GM21619 (cell line): Measurements from ENCODE around the gene LRRC52.

Source experiments
- ATAC-seq: cut with Tn5 transposase; IDR thresholded peaks from one replicate; pipeline ENCODE4 v1.9.1; 2021; ENCODE audit not compliant: unreplicated experiment

Gene LRRC52

GRCh38 chr1:165537356-165538109 is 6.3 kb upstream of the LRRC52 start:
- ATAC-seq = no peak

DNA sequence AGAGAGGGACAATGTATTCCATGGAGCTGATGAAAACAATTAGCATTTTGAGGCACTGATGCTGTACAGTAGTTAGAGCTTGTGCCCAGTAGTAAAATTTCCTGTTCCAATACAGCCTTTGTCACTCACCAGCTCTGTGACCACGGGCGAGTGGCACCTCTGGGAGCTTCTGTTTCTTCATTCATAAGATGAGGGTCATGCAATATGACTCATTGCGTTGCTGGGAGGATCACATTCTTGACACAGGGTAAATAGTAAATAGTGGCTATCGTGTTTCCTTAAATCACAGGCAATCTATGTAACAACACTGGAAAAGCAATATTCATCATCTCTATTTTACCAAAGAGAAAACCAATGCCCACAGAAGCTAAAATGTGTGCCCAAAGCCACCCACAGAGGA is 4.5 kb upstream of the LRRC52 start:
- no peak for ATAC-seq

DNA sequence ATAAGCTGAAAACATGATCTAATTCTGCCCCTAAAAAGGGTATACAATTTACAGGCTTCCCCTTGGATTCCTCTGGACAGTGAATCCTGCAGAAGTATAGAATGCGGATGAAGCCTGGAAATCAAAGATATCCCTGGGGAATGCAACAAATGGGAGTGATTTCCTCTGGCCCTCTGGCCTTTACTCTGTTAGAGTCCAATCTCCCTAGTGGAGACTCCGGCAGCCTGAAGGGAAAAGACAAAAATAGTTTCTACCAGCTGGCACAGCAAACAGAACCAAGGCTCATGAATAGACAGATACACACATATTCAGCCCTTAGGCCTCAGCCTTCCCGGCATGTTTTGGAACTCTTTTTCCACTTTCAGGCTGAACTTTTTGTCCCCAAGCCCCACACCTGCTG is 3.9 kb upstream of the LRRC52 start:
- no peak for ATAC-seq

- no peak for ATAC-seq
Measured at GRCh38 chr1:165542015-165542631, 1.7 kb upstream of the LRRC52 start.

- no peak for ATAC-seq
Measured at GRCh38 chr1:165542647-165543046, 1.2 kb upstream of the LRRC52 start.

- no peak for ATAC-seq
Measured at GRCh38 chr1:165544996-165545395, 1.2 kb downstream of the LRRC52 start.

DNA sequence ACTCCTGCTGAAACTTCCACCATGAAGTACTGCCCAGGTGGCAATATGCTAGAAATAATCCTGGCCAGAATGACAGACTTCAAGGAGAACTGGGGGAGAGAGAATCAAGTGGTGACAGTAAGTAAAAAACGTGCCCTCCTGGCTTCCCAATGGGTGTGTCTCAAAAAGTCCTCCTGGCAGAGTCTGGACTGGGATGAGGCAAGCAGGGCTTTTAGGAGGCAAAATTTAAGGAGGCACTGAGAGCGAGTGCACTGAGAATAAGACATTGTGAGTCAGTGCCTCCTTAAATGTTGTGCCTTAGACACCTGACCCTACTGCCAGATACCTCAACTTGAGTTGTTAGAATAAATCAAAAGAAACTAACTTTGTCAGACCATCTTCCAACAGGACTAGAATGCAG is 2.2 kb downstream of the LRRC52 start:
- no peak for ATAC-seq

DNA sequence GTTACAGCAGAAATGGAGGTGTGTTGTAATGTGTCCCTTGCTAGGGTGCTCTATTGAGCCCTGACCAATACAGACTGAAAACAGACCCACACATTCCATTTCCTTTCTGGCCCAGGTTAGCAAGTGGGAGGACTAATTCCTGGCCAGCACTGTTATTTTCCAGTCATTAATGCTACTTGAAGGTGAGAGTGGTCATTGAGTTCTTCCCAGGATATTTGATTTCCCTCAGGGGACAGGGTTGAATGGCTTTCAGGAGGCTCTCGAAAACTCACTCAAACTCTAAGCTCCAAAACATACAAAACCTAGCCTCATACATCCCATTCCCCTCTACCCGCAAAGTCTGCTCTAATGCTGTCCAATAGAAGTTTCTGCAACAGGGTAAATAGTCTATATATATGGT is 6.2 kb downstream of the LRRC52 start:
- no peak for ATAC-seq

DNA sequence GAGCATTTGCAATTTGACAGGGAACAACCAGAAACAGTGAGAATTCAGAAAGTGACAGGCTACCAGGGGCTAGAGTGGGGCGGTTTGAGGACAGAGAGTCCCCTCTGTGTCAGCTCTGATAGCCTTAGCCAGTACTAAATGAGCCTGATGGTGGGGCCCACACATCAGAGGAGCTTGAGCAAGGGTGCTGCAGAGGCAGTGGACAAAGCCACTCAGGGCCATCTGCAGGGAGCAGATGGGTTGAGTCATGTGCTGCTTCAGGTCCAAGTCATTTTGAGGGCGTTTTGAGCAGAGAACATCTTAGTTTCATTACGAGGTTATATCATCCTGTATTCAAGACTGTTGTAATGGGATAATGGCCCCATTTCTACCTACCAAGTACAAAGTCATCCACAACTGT is 7.7 kb downstream of the LRRC52 start:
- ATAC-seq = no peak

DNA sequence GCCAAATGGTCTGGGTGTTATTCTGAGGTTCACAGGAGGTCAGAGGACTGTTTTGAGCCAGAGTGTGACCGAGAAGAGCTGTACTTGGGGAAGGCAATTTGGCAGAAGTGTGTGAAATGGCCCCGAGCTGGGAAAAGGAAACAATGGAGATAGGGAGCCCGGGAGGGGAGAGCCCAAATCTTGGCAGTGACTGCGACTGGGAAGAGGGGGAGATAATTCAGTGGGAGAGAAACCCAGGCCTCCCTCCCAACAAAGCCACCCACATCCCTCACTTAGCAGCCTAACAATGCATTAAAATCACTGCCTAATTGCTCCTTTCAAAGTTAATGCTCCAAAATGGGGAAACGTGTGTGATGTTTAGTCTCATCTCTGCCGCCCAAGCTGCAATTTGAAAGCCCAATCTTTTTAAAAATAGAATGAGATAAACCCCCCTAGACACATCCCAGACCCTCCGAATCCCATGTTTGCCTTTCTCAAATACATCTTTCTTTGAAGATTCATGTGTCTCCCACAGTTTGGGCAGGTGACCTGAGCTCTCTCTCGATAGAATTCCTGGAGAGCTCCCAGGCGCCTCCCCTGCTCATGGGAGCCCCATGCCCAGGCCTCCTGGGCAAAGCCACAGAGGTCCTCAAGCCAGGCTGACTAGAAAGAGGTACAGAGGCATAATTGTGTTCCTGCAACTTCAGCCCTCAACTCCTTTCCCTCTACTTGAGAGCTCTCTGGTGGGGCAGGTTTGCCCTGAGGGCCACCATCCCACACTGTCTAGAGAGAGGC is 17.3 kb downstream of the LRRC52 start:
- ATAC-seq = no peak

DNA sequence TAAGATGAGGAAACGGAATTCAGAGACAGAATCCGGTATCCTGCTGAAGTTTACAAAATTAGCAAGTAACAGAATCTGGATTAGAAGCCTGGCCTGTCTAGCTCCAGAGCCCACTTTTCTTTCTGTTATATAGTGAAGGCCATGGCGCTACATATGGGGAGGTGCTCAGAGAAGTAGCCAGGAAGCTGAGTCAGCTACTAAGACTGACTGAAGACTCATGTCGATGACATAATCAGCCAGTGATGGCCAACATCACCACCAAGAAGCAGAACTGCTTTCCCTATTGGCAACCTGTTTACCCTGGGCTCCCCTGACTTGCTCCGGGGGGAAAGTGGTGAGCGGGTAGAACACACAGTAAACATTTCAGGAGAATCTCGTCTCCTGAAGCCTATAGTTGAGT is 18.8 kb downstream of the LRRC52 start:
- ATAC-seq = no peak

- ATAC-seq = no peak
Measured at GRCh38 chr1:165563551-165563950, 19.8 kb downstream of the LRRC52 start.

GRCh38 chr1:165564561-165564960 is 20.8 kb downstream of the LRRC52 start:
- no peak for ATAC-seq

GRCh38 chr1:165565751-165566490 is 22.1 kb downstream of the LRRC52 start:
- no peak for ATAC-seq

DNA sequence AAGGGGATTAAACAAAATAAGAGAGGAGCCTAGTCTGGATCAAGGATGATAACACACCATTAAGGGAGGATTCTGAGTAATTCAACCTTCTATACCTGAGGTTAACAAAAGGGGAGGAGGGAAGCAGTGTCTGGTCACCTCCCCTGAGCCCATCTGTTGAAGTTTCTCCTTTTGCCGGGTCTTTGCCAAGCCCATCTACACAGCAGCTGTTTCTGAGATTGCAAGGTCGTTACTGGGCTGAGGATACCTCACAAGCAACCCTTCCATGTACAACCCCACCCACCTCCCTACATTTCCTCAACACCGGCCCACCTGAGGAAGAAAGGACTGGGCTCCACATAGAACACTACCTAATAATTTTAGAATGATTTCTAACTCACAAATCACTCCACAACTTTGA is 26.3 kb downstream of the LRRC52 start:
- ATAC-seq = no peak

- ATAC-seq = no peak
Measured at GRCh38 chr1:165573787-165574186, 30.0 kb downstream of the LRRC52 start.

- no peak for ATAC-seq
Measured at GRCh38 chr1:165574295-165574694, 30.5 kb downstream of the LRRC52 start.

GRCh38 chr1:165575468-165576099 is 31.8 kb downstream of the LRRC52 start:
- ATAC-seq = no peak

DNA sequence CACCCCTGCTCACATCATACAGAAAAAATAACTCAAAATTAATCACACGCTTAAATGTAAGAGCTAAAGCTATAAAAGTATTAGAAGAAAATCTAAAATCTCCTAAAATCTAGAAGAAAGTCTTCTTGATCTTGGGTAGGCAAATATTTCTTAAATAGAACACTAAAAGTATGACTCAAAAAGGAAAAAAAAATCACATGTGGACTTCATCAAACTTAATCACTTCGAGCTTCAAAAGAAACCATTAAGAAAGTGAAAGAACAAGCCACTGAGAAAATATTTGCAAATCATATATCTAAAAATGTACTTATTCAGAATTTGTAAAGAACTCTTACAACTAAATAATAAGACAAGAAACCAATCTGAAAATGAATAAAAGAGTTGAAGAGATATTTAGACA is 32.7 kb downstream of the LRRC52 start:
- ATAC-seq = no peak

- ATAC-seq = no peak
Measured at GRCh38 chr1:165577707-165578106, 33.9 kb downstream of the LRRC52 start.
